NCI-H146 treated with DMSO at 0.1 percent for 48 hours (cell line): ENCODE measurements around the gene CPA3.

Experiments
- DNase-seq: peaks from one replicate; lab custom pipeline; 2025; ENCODE audit not compliant: unreplicated experiment; lab: John Stamatoyannopoulos, UW

CPA3 gene

GRCh38 chr3:148914936-148915690 is 50.0 kb downstream of the CPA3 start:
- DNase-seq: no peak

- no peak for DNase-seq
Measured at GRCh38 chr3:148916132-148916531, 51.0 kb downstream of the CPA3 start.

GRCh38 chr3:148922467-148922866 is 57.4 kb downstream of the CPA3 start:
- DNase-seq: no peak

DNA sequence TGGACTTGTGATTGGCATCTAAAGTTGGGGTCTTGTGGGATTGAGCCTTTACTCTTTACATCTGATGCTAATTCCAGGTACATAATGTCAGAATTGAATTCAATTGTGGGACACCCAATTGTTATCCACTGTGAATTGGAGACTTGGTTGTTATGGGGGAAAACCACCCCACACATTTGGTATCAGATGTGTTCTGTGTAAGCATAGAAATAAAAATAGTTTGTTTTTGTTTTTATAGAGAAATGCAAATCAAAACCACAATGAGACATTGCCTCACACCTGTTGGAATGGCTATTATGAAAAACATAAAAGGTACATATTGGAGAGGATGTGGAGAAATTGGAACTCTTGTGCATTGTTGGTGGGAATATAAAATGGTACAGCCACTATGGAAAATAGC is 58.5 kb downstream of the CPA3 start:
- DNase-seq: no peak

GRCh38 chr3:148924562-148924961 is 59.5 kb downstream of the CPA3 start:
- no peak for DNase-seq

DNA sequence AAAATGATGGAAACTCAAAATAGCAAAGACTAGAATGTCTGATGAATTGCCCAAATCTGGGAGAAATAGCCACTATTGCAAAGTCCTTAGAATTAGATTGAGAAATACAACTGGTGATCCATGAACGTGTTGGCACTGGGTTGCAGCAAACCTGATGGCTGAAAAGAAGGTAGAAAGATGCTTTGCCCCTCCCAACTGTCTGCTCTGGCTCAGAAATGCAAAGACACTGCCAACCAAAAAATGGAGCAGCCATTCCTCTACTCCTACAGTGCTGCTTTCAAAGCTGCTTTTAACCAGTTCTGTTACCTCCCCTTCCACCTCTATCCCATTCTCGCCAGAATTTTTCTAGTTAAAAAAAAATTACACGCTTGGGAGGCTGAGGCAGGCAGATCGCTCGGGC is 60.7 kb downstream of the CPA3 start:
- DNase-seq: no peak

DNA sequence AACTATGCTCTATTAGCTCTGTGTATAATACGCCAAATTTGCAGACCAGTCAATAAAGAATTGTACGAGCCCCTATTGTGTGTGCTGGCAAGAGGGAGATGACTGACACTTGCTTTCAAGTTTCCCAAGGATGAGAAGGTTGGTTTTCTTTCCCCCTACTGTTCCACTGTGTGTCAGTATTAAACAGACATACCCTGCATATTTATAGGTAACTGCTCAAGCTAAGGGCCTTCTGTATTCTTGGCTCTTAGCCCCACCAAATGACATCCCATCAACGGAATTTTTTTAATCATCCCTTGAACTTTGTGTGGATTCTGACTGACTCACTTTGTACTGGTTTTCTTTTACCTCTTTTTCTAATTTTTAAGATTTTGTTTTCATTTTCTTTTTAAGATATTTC is 65.7 kb downstream of the CPA3 start:
- no peak for DNase-seq

DNA sequence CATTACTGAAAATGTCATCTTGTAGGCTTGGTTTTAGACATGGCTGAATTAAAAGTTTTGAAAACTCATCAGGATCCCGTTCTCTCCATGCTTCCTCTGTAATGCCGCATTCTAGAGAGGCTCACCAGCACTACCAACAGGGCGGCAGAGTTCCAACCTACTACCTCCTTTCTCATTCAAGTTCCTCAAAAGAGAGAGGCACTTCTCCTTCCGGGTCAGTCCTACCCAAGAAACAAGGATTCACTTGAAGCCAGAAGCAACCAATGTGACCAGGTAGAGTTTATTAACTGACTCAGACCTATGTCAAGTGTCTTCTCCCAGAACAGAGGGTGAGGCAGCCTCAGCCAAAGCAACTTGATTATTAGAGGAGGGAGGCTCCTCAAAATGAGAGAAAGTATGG is 66.5 kb downstream of the CPA3 start:
- no peak for DNase-seq

DNA sequence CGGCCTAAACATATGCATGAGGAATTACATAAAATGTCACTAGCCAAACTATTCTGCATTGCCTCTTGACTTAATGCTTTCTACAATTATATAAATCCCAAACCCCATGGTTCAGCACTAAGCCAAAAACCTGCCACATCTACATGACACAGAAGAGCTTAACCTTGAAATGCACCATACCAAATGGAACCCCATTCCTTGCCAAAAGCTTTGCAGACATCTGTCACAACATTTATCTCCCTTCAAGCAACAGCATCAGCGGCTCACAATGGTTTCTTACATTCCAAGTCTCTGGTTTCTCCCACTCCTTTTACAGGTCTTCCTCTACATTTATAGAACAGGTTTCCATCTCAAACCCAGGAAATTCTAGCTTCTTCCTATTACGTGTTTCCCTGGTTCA is 67.9 kb downstream of the CPA3 start:
- no peak for DNase-seq

DNA sequence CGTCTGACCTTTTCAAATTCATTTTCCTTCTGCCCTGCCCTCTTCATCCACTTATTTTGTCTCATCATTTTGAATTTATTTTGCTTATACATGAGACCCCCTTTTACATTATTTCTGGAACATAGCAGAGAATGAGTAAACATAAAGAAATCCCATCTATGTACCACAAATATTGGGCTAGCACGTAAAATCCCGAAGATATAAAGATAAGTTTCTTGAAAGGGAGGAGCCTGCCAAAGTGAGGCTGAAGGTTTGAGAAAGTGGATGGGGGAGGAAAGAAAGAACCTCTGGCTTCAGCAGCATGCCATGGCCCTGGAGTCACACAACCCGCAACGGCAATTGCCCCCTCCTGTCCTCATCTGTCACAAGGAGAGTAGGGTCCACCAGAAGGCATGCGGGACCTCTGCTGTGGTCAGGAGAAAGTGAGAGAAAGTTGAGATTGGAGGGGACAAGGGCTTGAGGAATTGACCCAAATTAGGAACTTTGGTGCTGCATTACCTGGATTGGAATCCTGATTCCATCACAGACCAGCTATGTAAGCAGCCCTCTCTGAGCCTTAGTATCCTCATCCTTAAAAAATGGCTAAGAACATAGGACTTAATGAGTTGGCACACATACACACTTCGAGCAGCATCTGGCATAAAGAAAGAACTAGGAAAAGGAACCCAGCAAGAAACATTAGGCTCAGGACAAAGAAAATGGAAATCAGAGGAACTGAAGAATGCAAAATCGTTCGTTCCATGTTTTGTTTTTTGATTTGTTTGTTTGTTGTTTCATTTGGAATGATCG is 72.6 kb downstream of the CPA3 start:
- no peak for DNase-seq

GRCh38 chr3:148938306-148938705 is 73.2 kb downstream of the CPA3 start:
- DNase-seq: no peak

DNA sequence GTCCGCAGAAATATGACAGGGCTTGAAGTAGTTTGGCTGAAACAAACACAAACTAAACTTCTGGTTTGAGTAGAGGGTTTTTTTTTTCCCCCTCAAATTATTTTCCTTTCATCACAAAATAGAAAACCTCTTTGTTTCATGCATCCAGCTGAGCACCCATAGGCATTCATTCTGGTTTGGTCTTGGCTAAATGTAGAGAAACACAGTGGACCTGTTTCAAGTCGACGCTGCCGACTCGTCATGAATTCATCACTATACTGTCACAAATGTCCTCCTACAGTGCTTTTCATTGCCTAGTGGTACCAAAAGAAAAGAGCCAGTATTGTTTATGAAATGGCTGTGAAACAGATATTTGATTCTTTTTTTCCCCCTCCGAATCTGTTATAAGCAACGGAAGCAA is 73.8 kb downstream of the CPA3 start:
- DNase-seq: no peak

GRCh38 chr3:148940983-148941382 is 75.9 kb downstream of the CPA3 start:
- no peak for DNase-seq

DNA sequence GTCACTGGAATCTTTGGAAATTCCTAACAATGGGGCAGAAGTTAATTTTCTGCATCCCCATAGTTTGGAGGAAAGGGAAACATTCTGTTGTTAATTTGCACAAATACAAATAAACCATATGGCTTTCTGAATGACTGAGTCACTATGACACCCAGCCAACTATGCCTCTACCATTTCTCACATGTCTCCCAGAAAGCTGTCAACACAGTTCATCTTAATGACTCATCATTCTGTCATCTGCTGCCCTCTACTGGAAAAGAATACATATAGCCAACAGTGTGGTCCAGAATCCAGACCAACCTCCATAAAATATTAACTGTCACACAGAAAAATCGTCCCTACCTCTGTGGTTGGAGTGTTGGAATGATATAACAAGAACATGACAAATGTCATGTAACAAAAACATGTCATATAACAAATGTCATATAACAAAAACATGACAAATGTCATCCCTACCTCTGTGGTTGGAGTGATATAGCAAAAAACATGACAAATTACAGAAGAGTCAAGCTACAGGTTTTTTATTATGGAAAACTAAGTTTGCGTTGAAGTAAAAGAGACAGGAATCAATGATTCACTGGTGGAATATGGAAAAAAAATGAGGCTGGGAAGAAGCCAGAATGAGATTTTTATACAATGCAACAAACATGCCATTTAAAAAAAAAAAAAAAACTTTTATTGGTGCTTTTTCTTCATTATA is 78.6 kb downstream of the CPA3 start:
- DNase-seq: peak; percentile 84

DNA sequence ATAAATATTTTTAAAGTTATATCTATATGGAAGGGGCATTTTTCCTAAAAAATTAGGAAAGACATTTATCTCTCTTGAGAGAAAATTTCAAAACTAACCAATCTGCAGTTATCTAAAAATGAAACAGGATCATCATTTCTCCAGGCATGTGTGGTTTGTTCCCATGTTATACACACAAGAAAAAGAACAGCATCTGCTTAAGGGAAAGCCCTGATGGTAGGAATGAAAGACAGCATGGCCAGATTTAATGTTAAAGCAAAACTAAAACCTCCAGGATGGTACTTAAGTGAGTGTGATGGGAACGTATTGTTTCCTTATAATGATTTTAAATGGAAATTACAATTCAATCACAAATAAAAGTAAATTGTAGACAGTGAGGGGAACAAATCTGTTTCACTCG is 80.0 kb downstream of the CPA3 start:
- no peak for DNase-seq
